HG03108 (cell line): Measurements from ENCODE around the gene XDH.

Source experiments
- ATAC-seq: cut with Tn5 transposase; IDR thresholded peaks from one replicate; pipeline ENCODE4 v1.9.1; 2021; ENCODE audit warnings: moderate library complexity; ENCODE audit not compliant: unreplicated experiment

XDH gene

DNA sequence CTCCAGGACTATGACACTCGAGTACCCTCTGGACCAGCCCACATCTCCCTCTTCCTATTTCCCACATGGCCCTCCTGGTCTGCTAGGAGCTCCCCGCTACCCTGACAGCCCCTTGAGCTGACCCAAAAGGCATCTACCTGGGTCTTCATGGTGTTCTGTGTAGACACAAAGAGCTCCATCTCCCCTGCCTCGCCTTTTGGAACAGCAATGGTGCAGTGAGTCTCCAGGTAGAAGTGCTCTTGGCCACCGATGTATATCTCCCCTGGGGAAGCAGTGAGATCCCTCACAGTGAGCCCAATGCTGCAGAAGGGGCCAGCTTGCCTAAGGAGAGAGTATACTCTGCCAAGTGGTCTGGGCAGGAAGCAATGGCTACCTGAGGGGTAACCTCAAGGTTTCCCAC, 47.8 kb downstream of the XDH start:
- no peak for ATAC-seq

DNA sequence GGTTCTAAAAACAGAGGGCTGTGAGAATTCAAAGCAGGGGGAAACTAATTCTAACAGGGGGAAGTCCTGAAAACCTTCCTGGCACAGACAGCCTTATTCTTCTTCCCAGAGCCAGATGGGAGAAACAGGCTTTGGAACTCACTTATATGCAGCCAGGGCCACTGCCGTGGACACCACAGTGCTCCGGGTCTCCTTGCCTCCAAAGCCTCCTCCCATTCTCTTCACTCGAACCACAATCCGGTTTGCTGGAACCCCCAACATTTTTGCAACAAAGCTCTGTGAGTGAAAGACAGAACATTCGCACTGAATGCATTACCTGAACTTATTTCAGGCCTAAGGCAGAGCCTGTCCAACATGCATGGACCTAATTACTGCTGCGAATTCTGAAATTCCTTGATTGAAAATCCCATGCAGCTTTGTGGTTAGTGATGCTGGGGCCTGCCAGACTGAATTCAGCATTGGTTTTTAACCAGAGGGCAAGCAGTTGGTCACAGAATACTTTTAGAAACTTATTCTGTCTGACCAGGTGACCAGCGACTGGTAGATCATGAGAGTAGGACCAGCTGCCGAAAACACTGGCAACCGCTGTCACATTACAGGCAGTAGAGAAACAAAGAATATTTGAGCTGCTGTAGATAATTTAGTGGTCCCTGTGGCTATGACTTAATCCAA, 48.6 kb downstream of the XDH start:
- no peak for ATAC-seq

DNA sequence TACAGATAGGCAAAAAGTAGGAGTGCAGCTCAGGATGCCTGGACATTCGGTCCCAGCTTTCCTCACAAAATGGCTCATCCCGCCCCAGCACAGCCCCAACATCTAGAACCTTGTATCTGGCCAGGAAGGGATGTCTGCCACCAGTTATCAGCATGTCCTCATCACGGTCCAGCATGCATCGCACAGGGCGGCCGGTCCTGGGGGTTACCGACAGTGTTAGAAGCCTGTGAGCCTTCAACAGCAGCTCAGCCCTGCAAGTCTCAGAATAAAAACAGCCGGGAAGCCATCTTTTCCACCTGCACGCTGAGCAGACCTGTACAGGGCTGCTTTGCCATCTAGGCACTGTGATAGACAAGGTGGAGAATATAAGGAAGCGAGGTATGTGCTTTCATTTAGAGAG, 49.2 kb downstream of the XDH start:
- ATAC-seq, result no peak

DNA sequence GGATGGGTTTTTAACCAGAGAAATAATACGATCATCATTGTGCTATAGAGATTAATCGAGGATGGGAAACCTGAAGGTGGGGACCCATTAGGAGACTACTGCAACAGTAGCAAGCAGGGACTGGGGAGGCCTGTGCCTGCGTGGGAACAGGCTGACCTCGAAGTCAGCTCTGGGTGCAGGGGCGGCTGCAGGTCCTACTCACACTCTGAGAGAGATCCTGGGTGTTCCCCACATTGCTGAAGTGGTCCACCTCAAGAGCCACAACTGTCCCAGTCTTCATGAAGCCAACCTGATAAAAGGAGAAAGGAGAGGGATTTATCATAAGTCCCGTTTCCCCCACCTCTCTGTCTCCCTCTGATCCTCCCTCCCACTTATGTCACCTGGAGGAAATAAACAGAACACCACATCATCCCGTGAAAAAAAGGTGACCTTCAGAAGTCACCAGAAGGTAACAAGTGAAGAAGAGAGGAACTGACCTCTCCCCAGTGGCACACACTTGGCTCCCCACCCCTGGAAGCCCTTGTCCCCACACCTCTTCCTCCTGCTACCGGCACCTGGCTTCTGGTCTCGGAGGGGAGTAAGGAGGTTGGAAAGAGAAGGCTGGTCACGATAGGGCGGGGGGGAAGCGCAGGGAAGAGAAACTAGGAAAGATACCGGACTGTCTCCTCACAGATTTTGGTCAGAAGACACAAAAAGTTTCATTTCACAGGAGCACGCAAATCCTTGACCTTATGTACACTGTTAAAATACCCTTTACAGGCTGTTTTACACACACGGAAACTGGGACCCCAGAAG, 50.4 kb downstream of the XDH start:
- no peak for ATAC-seq

DNA sequence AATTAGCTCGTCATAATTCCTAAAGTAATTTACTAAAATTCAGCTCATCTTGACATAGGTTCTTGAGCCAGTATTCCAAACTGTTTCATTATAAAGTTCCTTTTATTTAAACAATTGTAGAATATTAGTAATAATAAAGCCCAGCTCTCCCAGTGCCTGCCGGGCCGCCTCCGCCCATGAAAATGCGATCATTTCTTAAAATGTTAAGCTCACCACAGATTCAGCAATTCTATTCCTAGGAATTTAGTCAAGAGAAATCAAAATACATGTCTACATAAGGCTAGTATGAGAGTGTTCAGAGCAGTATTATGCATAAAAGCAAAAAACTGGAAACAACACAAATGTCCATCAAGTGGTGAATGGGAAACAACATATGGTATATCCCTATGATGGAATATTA, 52.0 kb downstream of the XDH start:
- no peak for ATAC-seq

DNA sequence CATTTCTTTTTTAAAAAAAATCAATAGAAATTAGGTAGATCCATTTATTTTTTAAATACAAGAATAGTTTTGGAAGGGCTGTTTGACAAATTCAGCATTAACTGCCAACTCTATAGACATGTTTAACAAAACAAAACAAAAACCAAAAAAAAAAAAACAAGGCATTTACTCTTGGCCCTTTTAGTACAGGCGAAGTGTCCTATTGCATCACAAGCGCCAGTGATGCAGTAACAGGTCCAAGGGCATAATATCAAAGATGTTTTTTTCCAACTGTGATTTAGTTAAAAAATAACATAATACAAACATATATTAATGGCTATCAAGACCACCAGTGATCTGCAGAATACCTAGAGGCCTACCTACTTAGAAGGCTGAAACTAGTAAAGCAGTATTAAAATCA, 55.3 kb downstream of the XDH start:
- ATAC-seq, result no peak

DNA sequence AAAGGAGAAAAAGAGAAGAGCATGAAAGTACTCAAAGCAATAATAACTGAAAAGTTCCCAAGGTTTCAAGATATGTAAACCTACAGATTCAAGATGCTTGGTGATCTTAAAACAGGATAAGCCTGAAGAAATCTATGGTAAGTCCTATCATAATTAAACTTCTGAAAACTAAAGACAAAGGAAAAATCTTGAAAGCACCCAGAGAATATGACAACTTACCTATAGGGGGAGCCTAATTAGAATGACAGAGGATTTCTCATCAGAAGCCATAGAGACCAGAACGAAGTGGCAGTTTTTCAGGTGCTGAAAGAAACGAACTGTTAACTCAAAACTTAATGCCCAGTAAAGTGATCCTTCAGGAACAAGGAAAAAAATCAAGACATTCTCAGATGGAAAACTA, 59.7 kb downstream of the XDH start:
- ATAC-seq, result no peak

DNA sequence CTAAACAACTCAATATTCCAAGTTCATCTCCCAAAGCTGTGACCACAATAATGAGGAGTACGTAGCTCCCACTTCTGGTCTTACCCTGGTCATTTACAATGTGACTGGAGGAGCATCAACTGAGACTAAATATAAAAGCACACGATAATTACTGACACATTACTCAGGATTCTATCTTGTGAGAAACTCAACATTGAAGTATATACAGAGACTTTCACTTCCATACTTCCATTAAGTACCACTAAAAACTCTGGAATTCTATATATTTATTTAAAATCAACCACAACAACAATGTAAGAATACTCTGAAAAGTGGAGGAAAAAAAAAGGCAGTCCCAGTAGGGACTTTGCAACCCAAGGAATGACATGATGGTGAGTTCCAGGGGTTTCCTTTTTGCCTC, 61.4 kb downstream of the XDH start:
- ATAC-seq, result no peak

DNA sequence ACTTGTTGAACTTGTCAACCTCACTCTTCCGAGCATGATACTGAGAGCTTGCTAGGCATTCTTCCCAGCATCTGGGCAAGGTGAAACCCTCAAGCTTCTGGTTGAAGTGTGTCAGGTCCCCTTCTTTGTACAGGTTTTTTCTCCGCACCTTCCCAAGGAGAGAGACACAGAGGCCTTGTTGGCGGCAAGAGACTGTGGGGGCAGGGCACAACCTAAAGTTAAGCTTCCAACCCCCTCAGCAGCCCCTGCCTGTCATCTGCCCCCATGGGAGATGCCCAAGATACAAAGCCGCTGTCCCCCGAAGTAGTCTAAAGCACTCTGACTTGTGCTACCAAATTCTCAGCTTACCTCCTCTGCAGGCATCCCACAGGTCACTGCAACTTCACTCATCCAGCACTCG, 64.9 kb downstream of the XDH start:
- no peak for ATAC-seq

DNA sequence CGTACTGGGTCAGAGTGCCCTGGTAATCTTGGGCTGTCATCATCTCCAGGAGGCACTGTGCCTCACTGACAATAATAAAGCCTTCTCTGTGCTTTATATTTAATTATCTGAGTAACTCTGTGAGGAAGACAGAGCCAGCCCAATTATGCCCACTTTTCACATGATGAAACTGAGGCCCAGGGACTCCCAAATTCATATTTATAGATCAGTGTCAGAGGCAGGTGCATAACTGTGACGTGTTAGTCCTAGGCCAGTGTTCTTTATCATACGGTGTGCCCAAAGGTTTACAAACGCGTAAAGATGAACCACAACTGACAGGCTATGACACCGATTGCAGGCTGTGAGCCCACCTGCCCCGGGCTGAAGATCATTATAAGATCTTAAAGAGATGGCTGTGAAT, 65.4 kb downstream of the XDH start:
- no peak for ATAC-seq

DNA sequence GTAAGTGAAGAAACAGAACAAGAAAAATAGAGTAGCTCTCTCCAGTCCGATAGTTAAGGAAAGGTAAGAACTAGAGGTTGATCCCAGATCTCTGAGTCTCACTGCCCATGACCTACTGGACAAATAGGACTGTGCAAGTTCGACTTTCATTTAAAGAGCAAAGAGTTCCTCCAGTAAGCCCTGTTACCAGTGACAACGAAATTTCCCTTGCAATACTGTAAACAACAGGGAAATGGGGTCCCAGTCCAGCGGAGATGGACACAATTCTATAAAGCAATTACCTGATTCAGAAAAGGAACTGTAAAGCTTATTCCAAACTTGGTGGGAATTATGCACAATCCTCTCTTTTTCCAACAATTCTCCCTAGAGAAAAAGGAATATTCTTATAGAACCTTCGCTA, 65.9 kb downstream of the XDH start:
- no peak for ATAC-seq

DNA sequence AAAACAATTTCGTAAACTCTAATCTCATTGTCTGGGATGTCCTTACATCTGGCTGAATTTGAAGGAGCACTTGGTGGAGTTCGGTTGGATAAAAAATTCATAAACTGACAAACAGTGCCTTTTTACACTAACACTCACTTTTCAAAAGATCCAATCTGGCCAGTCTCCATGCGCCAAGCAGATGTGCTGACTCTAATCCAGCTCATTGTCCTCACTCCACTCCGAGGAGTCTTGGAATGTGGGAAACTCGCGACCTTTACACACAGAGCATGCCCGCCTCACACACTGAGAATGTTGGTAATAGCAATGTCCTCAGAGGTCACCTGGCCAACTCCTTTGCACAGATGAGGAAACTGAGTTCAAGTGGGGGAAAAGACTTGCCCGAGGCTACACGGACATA, 66.8 kb downstream of the XDH start:
- ATAC-seq, result no peak

DNA sequence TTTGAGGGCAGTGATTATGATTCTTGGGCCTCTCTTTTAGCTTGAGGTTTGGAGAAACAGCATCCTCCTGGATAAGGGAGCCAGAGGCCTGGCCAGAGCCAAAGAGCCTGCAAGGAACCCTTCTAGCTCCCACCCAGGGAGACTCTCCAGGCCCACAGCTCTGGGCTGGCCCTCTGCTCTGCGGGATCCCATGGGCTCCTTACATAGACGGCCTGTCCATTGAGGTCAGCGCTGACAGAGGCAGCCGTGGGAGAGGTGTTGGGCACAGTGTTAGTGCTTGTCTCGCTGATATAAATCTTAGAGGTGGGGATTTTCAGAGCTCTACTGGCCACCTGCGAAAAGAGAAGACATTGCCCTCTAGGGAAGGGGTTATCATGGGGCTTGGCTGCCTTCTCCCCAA, 67.2 kb downstream of the XDH start:
- no peak for ATAC-seq

DNA sequence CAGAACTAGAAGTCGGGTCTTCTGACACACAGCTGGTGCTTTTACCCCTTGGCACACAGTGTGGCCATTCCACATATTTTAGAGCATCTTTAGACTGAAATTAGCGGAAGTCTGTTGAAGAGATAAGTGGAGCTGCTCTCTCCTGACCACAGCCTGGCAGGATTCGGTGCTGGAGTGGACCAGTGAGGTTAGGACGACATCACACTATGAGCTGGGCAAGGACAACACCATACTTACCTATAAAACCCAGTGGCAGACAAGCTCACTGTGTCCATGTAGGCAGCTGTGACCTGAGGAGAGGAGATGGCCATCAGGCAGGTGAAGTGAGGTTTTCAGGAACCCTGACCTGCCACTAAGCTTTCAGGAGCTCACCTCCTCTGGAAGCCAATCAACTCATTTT, 70.1 kb downstream of the XDH start:
- ATAC-seq, result no peak

DNA sequence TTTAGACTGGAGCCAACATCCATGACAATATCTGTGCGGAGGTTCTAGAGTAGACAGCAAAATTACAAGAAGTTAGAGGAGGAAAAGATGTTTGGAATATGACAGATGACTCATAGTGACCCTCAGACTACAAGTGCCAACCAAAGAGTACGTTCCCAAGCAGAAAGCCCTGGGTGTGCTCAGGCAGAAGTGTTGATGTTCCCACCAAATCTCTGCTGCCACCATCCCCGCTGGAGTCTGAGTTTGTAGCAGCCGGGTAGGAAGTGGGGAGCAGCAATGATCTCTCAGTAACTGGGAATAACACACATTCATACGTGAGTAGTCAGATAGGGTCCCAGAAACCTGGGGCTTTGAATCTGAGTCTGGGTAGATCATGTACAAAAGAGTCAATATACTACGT, 73.2 kb downstream of the XDH start:
- no peak for ATAC-seq

DNA sequence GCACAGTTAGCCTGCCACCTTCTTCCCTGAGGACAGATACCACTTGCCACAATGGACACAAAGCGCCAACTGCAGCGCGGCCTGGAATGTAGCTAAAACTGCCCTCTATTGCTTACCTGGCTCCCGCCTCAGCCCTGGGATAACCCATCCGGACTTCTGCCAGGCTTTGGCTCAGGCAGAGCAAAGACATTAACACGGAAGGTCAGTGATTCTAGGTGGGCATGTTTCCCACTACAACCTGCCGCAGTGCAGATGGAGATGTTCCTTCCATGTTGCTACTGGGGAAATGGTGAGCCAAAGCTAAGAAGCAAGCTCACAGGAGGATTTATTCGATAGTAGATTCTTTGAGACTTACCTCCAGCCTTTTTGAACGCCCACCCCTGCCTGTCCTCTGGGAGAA, 74.8 kb downstream of the XDH start:
- no peak for ATAC-seq

DNA sequence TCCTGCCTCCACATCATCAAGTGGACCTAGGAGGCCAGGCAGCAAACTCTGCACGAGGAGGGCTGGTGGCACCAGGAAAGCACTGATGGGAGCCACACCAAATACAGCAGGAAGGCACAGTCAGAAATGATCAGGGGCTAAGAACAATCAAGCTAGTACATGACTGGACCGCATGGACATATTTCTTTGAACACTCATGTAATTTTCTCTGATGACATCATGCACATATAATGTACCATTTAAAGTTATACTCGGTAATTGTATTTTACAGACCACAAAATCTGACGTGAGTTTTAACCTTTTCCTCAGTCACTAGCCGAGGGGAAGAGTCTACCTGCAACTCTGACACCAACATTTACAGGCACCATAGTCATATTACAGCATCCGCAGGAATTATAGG, 76.7 kb downstream of the XDH start:
- no peak for ATAC-seq

DNA sequence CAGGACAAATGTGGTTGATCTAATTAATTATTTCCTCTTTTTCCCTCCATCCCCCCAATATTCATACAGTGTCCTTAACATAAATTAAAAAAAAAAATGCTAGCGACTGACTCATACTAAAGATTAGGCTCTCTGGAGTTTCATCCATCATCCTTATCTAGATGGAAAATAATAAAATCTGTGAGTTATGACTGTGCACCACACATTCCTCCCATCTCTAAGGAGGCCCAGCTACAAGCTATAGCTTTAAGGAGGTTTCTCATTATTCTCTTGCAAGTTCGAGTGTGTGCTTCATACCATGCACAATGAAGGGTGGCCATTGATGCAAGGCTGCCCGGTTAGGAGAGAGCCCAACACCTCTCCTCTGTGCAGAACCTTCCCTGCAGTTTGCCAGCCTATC, 77.3 kb downstream of the XDH start:
- ATAC-seq, result no peak

DNA sequence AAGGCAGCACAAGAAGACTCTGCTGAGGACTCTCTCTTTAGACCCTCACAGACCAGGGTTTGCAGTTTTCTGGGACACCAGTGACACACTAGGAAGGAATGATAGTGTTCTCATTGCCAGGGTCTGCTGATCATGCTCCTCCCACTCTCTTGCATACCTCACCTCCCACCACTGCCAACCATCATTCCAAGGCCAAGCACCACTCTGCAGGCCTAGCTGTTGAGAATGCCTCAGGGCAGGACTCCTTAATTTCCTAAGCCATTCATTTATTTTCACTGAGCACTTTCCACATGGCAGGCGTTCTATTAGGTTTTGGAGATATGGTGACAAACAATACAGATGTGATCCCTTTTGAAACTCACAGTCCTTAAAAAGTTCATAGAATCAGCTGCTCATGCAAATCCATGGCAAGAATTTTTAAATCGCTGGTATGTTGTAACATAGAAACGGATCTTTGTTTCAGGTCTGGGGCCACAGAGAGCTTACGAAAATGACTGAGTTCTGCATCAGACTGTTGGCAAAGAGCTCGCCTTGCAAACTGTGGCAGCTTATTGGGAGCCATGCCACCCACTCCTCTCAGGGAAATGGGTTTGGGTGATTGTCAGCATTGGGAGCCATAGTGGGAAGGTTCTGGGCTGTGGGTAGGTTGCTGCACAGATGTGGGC, 78.5 kb downstream of the XDH start:
- ATAC-seq, result no peak

DNA sequence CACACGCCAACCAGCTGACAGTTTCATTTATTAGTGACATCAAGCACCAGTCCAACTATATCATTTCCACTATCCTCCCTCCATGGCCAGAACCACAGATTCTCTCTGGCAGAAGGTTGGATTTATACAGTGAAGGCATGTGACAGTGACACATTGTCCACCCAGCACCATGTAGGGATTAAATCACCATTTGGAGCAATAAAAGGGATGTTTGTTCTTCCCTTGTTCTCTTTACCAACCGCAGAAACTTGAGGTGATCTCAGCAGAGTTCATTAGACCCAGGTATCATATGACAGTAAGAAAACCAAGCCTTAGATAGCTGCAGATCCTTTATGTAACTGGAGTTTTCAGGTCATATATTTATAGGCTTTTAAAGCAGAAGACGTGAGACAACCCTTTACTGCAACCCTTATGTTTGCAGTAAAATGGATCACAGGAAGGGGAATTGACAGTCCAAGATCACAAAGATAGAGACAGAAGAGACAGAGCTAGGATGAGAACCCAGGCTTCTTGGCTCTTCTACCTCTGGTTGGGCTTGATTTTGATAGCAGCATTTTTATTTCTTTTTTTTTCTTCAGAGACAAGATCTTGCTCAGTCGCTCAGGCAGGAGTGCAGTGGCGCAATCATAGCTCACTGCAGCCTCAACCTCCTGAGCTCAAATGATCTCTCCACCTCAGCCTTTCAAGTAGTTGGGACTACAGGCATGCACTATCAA, 80.1 kb downstream of the XDH start:
- no peak for ATAC-seq

DNA sequence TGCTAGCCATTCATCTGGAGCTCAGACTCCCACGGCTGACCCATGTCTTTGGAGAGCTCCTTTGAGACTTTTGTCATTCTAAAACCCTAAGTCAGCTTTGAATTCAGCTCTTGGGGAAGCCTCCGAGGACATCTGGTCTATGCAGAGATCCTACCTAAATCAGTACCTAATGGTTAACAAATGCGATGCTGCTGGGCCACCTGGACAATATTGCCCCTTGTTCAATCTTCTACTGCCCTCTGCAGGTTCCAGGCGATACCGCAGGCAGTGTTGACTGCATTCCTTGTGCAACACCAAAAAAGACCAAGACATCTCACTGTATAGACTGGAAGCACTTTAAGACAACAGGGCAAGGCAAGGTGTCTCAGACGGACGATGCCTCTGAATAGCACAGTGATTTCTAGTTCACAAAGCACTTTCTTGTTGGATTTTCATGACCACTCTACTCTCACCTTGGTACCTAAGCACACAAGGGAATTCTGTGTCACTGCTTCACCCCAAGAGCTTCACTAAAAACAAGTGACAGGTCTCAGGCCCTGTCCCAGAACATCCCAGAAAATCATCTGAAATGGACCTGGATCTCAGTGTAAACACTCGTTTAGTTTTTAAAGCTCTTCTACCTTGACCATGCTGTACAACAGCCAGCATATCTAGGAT, 80.9 kb downstream of the XDH start:
- peak; percentile 79 for ATAC-seq
